ENCODE measurements around the gene FLNC. TPM values are rescaled to one million over a fixed set of nuclear protein-coding genes. Genes with fewer than 3 reads are reported as not detected.

The FLNC gene
- total and polyA plus RNA-seq, 2 donors (not counting 3 experiments of a cell fraction or from before 2014, with no cell fraction given), result 19.5 to 81.9 TPM

GRCh38 chr7:128875523-128875948 lies 45.3 kb downstream of the FLNC start:
- dilution Hi-C loops (cut with MboI; ENCODE audit: extremely low pct_ligation_motif_present, low sequenced_read_pairs), result no loop called here
- no peaks in the 10 kb centered on the region for H3K36me3 ChIP-seq (ENCODE audit: control insufficient read depth in 2 of 2, extremely low read depth in 1 of 2, insufficient read depth in 2 of 2, low read length in 2 of 2)
- no peak overlapping the region for H3K4me2 ChIP-seq (ENCODE audit: insufficient read depth, low read length)
- H3K9me3 ChIP-seq (replicated peaks; ENCODE audit: control insufficient read depth, insufficient read depth, low read length), result no peaks in the 10 kb centered on the region
- no peak for FAIRE-seq
- no peaks in the 10 kb centered on the region for H3K9me1 ChIP-seq (replicated peaks; ENCODE audit: control insufficient read depth, extremely low read depth, insufficient read depth, low read length)
- no TSS peak for BruUV-seq (replicated peaks)
- DNase-seq (ENCODE audit: low read depth, low spot score), result no peak
- no peaks in the 10 kb centered on the region for H3K79me2 ChIP-seq (ENCODE audit: control insufficient read depth, insufficient read depth, low read length)
- no peaks in the 10 kb centered on the region for H4K20me1 ChIP-seq (replicated peaks; ENCODE audit: control insufficient read depth, extremely low read depth, insufficient read depth, low read length)
- ChIA-PET CTCF (interaction anchor here (0.6 to 1.1 kb wide), 3 partner anchors 11 to 927 kb away, joined by 3 read pairs; no protein-coding TSS in a partner anchor), POLR2A (interaction anchor here (0.6 kb wide), 2 partner anchors 12 to 215 kb away, joined by 3 to 4 read pairs; no protein-coding TSS in a partner anchor)
- TF ChIP-seq MYC (IDR thresholded peaks at IDR 0.05; ENCODE audit: low read depth, low read length) (no peak), FOS (IDR thresholded peaks at IDR 0.05; ENCODE audit: borderline replicate concordance, insufficient read depth, low read length) (no peak), EZH2 (IDR thresholded peaks at IDR 0.05; ENCODE audit: borderline replicate concordance, low read depth, low read length, severe bottlenecking) (no peak)
- peaks cover 0 to 4% of the 10 kb centered on the region in 2 experiments for H3K27me3 ChIP-seq (ENCODE audit: control insufficient read depth in 2 of 2, insufficient read depth in 2 of 2, low read length in 2 of 2)
- H3K4me1 ChIP-seq (ENCODE audit: control insufficient read depth, extremely low read depth, insufficient read depth, low read length), result no peaks in the 10 kb centered on the region
- H3K9ac ChIP-seq (replicated peaks; ENCODE audit: extremely low read depth, insufficient read depth, low read length), result no peak overlapping the region
- H2AFZ ChIP-seq (ENCODE audit: low read depth, low read length), result no peak overlapping the region
- intact Hi-C loops (cut with micrococcal nuclease), result no loop called here
- no peak overlapping the region for H3K27ac ChIP-seq (ENCODE audit: insufficient read depth, low read depth, low read length)
- no peak overlapping the region for H3K4me3 ChIP-seq (replicated peaks in 1 of 3; ENCODE audit: insufficient read depth in 1 of 3, low read depth in 1 of 3, low read length in 3 of 3)

GRCh38 chr7:128876127-128876526 lies 45.9 kb downstream of the FLNC start:
- intact Hi-C loops (cut with micrococcal nuclease), result no loop called here
- ChIA-PET CTCF (no interaction called here), POLR2A (no interaction called here)
- Histone ChIP-seq H3K9me3 (replicated peaks; ENCODE audit: control insufficient read depth, insufficient read depth, low read length) (no peaks in the 10 kb centered on the region), H3K27me3 (ENCODE audit: control insufficient read depth in 2 of 2, insufficient read depth in 2 of 2, low read length in 2 of 2) (peaks cover 0 to 4% of the 10 kb centered on the region in 2 experiments), H3K9ac (replicated peaks; ENCODE audit: extremely low read depth, insufficient read depth, low read length) (no peak overlapping the region), H3K36me3 (ENCODE audit: control insufficient read depth in 2 of 2, extremely low read depth in 1 of 2, insufficient read depth in 2 of 2, low read length in 2 of 2) (no peaks in the 10 kb centered on the region), H2AFZ (ENCODE audit: low read depth, low read length) (no peak overlapping the region), H3K27ac (ENCODE audit: insufficient read depth, low read depth, low read length) (no peak overlapping the region), H3K4me2 (ENCODE audit: insufficient read depth, low read length) (no peak overlapping the region), H3K79me2 (ENCODE audit: control insufficient read depth, insufficient read depth, low read length) (no peaks in the 10 kb centered on the region), H3K4me3 (replicated peaks in 1 of 3; ENCODE audit: insufficient read depth in 1 of 3, low read depth in 1 of 3, low read length in 3 of 3) (no peak overlapping the region), H4K20me1 (replicated peaks; ENCODE audit: control insufficient read depth, extremely low read depth, insufficient read depth, low read length) (no peaks in the 10 kb centered on the region), H3K4me1 (ENCODE audit: control insufficient read depth, extremely low read depth, insufficient read depth, low read length) (no peaks in the 10 kb centered on the region), H3K9me1 (replicated peaks; ENCODE audit: control insufficient read depth, extremely low read depth, insufficient read depth, low read length) (no peaks in the 10 kb centered on the region)
- FAIRE-seq (no peak), DNase-seq (ENCODE audit: low read depth, low spot score) (no peak)
- dilution Hi-C loops (cut with MboI; ENCODE audit: extremely low pct_ligation_motif_present, low sequenced_read_pairs), result no loop called here
- no TSS peak for BruUV-seq (replicated peaks)
- TF ChIP-seq JUN (IDR thresholded peaks at IDR 0.05; ENCODE audit: borderline replicate concordance, insufficient read depth, insufficient read length, low read depth) (no peak), POLR2A (IDR thresholded peaks at IDR 0.05; ENCODE audit: low read depth, low read length) (no peak), GATA2 (IDR thresholded peaks at IDR 0.05; ENCODE audit: insufficient read depth, insufficient read length, low read depth, low read length) (no peak), CTCF (IDR thresholded peaks at IDR 0.05; ENCODE audit: extremely low read depth in 1 of 2, insufficient read depth in 1 of 2, low read depth in 1 of 2, low read length in 2 of 2) (no peak), POLR2AphosphoS5 (IDR thresholded peaks at IDR 0.05; ENCODE audit: insufficient read depth, low read depth, low read length) (no peak), MYC (IDR thresholded peaks at IDR 0.05; ENCODE audit: low read depth, low read length) (no peak), MAX (IDR thresholded peaks at IDR 0.05; ENCODE audit: insufficient read depth, insufficient read length) (no peak), EZH2 (IDR thresholded peaks at IDR 0.05; ENCODE audit: borderline replicate concordance, low read depth, low read length, severe bottlenecking) (no peak), FOS (IDR thresholded peaks at IDR 0.05; ENCODE audit: borderline replicate concordance, insufficient read depth, low read length) (no peak)

Measured in endothelial cell of umbilical vein (primary cell).